Measurements from ENCODE around the gene AHNAK. TPM values are rescaled to one million over a fixed set of nuclear protein-coding genes. Genes with fewer than 3 reads are reported as not detected.

AHNAK gene
- total RNA-seq, 2 donors from 2014 or later = 458 to 631 TPM

- Histone ChIP-seq H3K9me3 (no peaks in the 10 kb centered on the region), H3K27ac (peak overlapping the region; percentile 47), H3K36me3 (no peaks in the 10 kb centered on the region), H3K4me1 (no peaks in the 10 kb centered on the region), H3K27me3 (no peaks in the 10 kb centered on the region), H3K4me3 (no peak overlapping the region), H3K9ac (ENCODE audit: low read depth in 2 of 2, low read length in 2 of 2) (no peak overlapping the region)
- DNase-seq = peak; percentile 70
- intact Hi-C loops (cut with DNase I) = loop anchor here (5.0 kb wide), 1 partner anchor 157 kb away; no protein-coding TSS in a partner anchor
- TF ChIP-seq CTCF (IDR thresholded peaks at IDR 0.05) = no peak
These were observed 145.8 kb downstream of the AHNAK start for GRCh38 chr11:62400760-62401159.

GRCh38 chr11:62400281-62400680, 146.3 kb downstream of the AHNAK start:
- Histone ChIP-seq H3K4me1 (no peaks in the 10 kb centered on the region), H3K27ac (no peak overlapping the region), H3K9ac (ENCODE audit: low read depth in 2 of 2, low read length in 2 of 2) (no peak overlapping the region)

GRCh38 chr11:62399878-62400266, 146.7 kb downstream of the AHNAK start:
- DNase-seq = no peak
- H3K36me3 ChIP-seq = no peaks in the 10 kb centered on the region
- intact Hi-C loops (cut with DNase I) = loop anchor here (5.0 to 10.0 kb wide), 2 partner anchors 157 to 295 kb away; no protein-coding TSS in a partner anchor
- no peaks in the 10 kb centered on the region for H3K27me3 ChIP-seq
- H3K9me3 ChIP-seq = no peaks in the 10 kb centered on the region
- H3K9ac ChIP-seq (ENCODE audit: low read depth in 2 of 2, low read length in 2 of 2) = no peak overlapping the region
- H3K27ac ChIP-seq = no peak overlapping the region
- no peak for TF ChIP-seq CTCF (IDR thresholded peaks at IDR 0.05)
- H3K4me3 ChIP-seq = no peak overlapping the region
- H3K4me1 ChIP-seq = no peaks in the 10 kb centered on the region

More at GRCh38 chr11:62400281-62400680, 146.3 kb downstream of the AHNAK start:
- Histone ChIP-seq H3K27me3 (no peaks in the 10 kb centered on the region), H3K9me3 (no peaks in the 10 kb centered on the region), H3K36me3 (no peaks in the 10 kb centered on the region), H3K4me3 (no peak overlapping the region)
- no peak for DNase-seq
- TF ChIP-seq CTCF (IDR thresholded peaks at IDR 0.05) = no peak
- intact Hi-C loops (cut with DNase I) = loop anchor here (5.0 kb wide), 1 partner anchor 157 kb away; no protein-coding TSS in a partner anchor

- no peaks in the 10 kb centered on the region for H3K27me3 ChIP-seq
- no peak overlapping the region for H3K9ac ChIP-seq (ENCODE audit: low read depth in 2 of 2, low read length in 2 of 2)
- H3K4me3 ChIP-seq = no peak overlapping the region
- H3K4me1 ChIP-seq = peaks cover 2% of the 10 kb centered on the region
- DNase-seq = no peak
- peak overlapping the region; percentile 25 for H3K27ac ChIP-seq
- H3K36me3 ChIP-seq = no peaks in the 10 kb centered on the region
- TF ChIP-seq CTCF (IDR thresholded peaks at IDR 0.05) = no peak
- H3K9me3 ChIP-seq = no peaks in the 10 kb centered on the region
- intact Hi-C loops (cut with DNase I) = loop anchor here (10.0 kb wide), 1 partner anchor 295 kb away; no protein-coding TSS in a partner anchor
These were observed 147.3 kb downstream of the AHNAK start for GRCh38 chr11:62399172-62399877.

- Histone ChIP-seq H3K9ac (ENCODE audit: low read depth in 2 of 2, low read length in 2 of 2) (no peak overlapping the region), H3K4me1 (peaks cover 2% of the 10 kb centered on the region), H3K27ac (peak overlapping the region; percentile 25), H3K4me3 (no peak overlapping the region), H3K36me3 (no peaks in the 10 kb centered on the region), H3K27me3 (no peaks in the 10 kb centered on the region), H3K9me3 (no peaks in the 10 kb centered on the region)
- intact Hi-C loops (cut with DNase I) = loop anchor here (10.0 kb wide), 1 partner anchor 296 kb away; no protein-coding TSS in a partner anchor
- peak; percentile 34 for DNase-seq
- TF ChIP-seq CTCF (IDR thresholded peaks at IDR 0.05) = no peak
These were observed 148.3 kb downstream of the AHNAK start for GRCh38 chr11:62398011-62398994.
